Natural killer cell (primary cell): Measurements from ENCODE around the gene RCOR2. TPM values are rescaled to one million over a fixed set of nuclear protein-coding genes. Genes with fewer than 3 reads are reported as not detected.

Experiments
- ATAC-seq, 3 donors: fragments of 150-1000 bp in 2 of 3; fragments of 200-7000 bp in 1 of 3; cut with Tn5 transposase; 1 replicate in 1 of 3; 2 replicates in 2 of 3; pipeline ENCODE4 v1.10.0; 2021; ENCODE audit warnings: mild to moderate bottlenecking in 2 of 3, moderate library complexity in 2 of 3
- DNase-seq, 2 donors: peaks; one replicate each; pipeline versions ENCODE4 v3.0.0 to v3.0.0-alpha.2; 2013 to 2021; ENCODE audit warnings: mixed read lengths in 1 of 2
- H3K27ac ChIP-seq: one replicate; pipeline ENCODE4 v1.5.1; 2013; ENCODE audit warnings: mild to moderate bottlenecking, low read length
- H3K27me3 ChIP-seq: one replicate; pipeline ENCODE4 v1.6.1; 2013; ENCODE audit warnings: low read length; ENCODE audit not compliant: control insufficient read depth, insufficient read depth
- H3K36me3 ChIP-seq: one replicate; pipeline ENCODE4 v1.6.1; 2013; ENCODE audit warnings: low read length; ENCODE audit not compliant: control insufficient read depth, insufficient read depth
- H3K4me1 ChIP-seq: one replicate; pipeline ENCODE4 v1.6.1; 2013; ENCODE audit warnings: low read length; ENCODE audit not compliant: control insufficient read depth, insufficient read depth
- H3K4me3 ChIP-seq: one replicate; pipeline ENCODE4 v1.5.1; 2013; ENCODE audit warnings: low read length
- H3K9me3 ChIP-seq: one replicate; pipeline ENCODE4 v1.6.1; 2013; ENCODE audit warnings: low read length; ENCODE audit not compliant: control insufficient read depth, insufficient read depth
- H3K27ac Mint-ChIP-seq, 2 donors: one replicate each; pipeline ENCODE4 v1.8.0; 2022; ENCODE audit warnings: mild to moderate bottlenecking in 2 of 2, mixed read lengths in 2 of 2, moderate library complexity in 1 of 2
- H3K27me3 Mint-ChIP-seq, 2 donors: one replicate each; pipeline ENCODE4 v1.8.0; 2022; ENCODE audit warnings: low read depth in 2 of 2, mixed read lengths in 2 of 2
- H3K36me3 Mint-ChIP-seq: one replicate; pipeline ENCODE4 v1.8.0; 2022; ENCODE audit warnings: mixed read lengths
- H3K4me1 Mint-ChIP-seq, 2 donors: one replicate each; pipeline ENCODE4 v1.8.0; 2022; ENCODE audit warnings: mixed read lengths in 2 of 2
- H3K4me3 Mint-ChIP-seq: one replicate; pipeline ENCODE4 v1.8.0; 2022; ENCODE audit warnings: mild to moderate bottlenecking, moderate library complexity, mixed read lengths
- H3K9me3 Mint-ChIP-seq, 2 donors: one replicate each; pipeline ENCODE4 v1.8.0; 2022; ENCODE audit warnings: mixed read lengths in 2 of 2
- CTCF ChIP-seq: fragments of 200-600 bp; IDR thresholded peaks from one replicate; pipeline ENCODE4 v1.8.0; 2022; ENCODE audit warnings: antibody characterized with exemption
- WGBS: methylation state at CpG from one replicate; pipeline ENCODE4 v1.1.7; 2013; ENCODE audit warnings: missing lambda C conversion rate; ENCODE audit not compliant: insufficient coverage; 5-methylcytosine and 5-hydroxymethylcytosine counted together
- intact Hi-C: fragments of 100-400 bp; cut with micrococcal nuclease; formaldehyde crosslinking; loops from one replicate; pipeline ENCODE4 v1.14.2; 2022
- total RNA-seq, 4 donors: library from RNA; stranded (reverse); fragments of 120-200 nt in 1 of 4; gene quantifications; one replicate each; pipeline versions ENCODE4 v1.2.3 to v1.2.4, GENCODE V29; 2013 to 2022

RCOR2 gene
- total RNA-seq, 3 donors from 2014 or later (not counting 1 experiment from before 2014, with no cell fraction given): not detected

GRCh38 chr11:63931876-63932275 lies 14.9 kb upstream of the RCOR2 start:
- no peak overlapping the region for H3K27ac Mint-ChIP-seq

GRCh38 chr11:63931045-63931444 lies 14.1 kb upstream of the RCOR2 start:
- Mint-ChIP-seq H3K4me1 (no peaks in the 10 kb centered on the region), H3K4me3 (no peak overlapping the region), H3K9me3 (no peaks in the 10 kb centered on the region), H3K36me3 (no peaks in the 10 kb centered on the region), H3K27me3 (peaks cover 0 to 3% of the 10 kb centered on the region in 2 donors), H3K27ac (no peak overlapping the region)
- ATAC-seq: no peak
- Histone ChIP-seq H3K27me3 (no peaks in the 10 kb centered on the region), H3K27ac (no peak overlapping the region), H3K9me3 (no peaks in the 10 kb centered on the region), H3K4me3 (no peak overlapping the region), H3K36me3 (no peaks in the 10 kb centered on the region), H3K4me1 (no peaks in the 10 kb centered on the region)
- intact Hi-C loops: no loop called here
- no peak for DNase-seq
- TF ChIP-seq CTCF: no peak
- WGBS: 90% methylated on average over 6 of the region's 6 CpGs

More at GRCh38 chr11:63931876-63932275, 14.9 kb upstream of the RCOR2 start:
- ATAC-seq: no peak
- H3K9me3 ChIP-seq: no peaks in the 10 kb centered on the region
- intact Hi-C loops: no loop called here
- H3K27ac ChIP-seq: no peak overlapping the region
- no peaks in the 10 kb centered on the region for H3K36me3 ChIP-seq
- Mint-ChIP-seq H3K27me3 (peaks cover 0 to 3% of the 10 kb centered on the region in 2 donors), H3K4me3 (no peak overlapping the region), H3K9me3 (no peaks in the 10 kb centered on the region), H3K36me3 (no peaks in the 10 kb centered on the region), H3K4me1 (no peaks in the 10 kb centered on the region)
- H3K4me1 ChIP-seq: no peaks in the 10 kb centered on the region
- no peak for DNase-seq
- TF ChIP-seq CTCF: no peak
- 87% methylated on average over 12 of the region's 12 CpGs for WGBS
- no peak overlapping the region for H3K4me3 ChIP-seq
- no peaks in the 10 kb centered on the region for H3K27me3 ChIP-seq

GRCh38 chr11:63929616-63930015 lies 12.7 kb upstream of the RCOR2 start:
- no peaks in the 10 kb centered on the region for H3K36me3 Mint-ChIP-seq
- 90% methylated on average over 5 of the region's 5 CpGs for WGBS
- no peak overlapping the region for H3K27ac Mint-ChIP-seq
- no peak overlapping the region for H3K4me3 ChIP-seq
- no peaks in the 10 kb centered on the region for H3K36me3 ChIP-seq
- H3K27ac ChIP-seq: no peak overlapping the region
- no peak for TF ChIP-seq CTCF
- ATAC-seq (no peak), DNase-seq (no peak)
- intact Hi-C loops: no loop called here
- H3K27me3 Mint-ChIP-seq: peaks cover 0 to 3% of the 10 kb centered on the region in 2 donors
- H3K4me1 ChIP-seq: no peaks in the 10 kb centered on the region
- H3K9me3 ChIP-seq: no peaks in the 10 kb centered on the region
- no peak overlapping the region for H3K4me3 Mint-ChIP-seq
- H3K9me3 Mint-ChIP-seq: no peaks in the 10 kb centered on the region
- no peaks in the 10 kb centered on the region for H3K27me3 ChIP-seq
- H3K4me1 Mint-ChIP-seq: no peaks in the 10 kb centered on the region

DNA sequence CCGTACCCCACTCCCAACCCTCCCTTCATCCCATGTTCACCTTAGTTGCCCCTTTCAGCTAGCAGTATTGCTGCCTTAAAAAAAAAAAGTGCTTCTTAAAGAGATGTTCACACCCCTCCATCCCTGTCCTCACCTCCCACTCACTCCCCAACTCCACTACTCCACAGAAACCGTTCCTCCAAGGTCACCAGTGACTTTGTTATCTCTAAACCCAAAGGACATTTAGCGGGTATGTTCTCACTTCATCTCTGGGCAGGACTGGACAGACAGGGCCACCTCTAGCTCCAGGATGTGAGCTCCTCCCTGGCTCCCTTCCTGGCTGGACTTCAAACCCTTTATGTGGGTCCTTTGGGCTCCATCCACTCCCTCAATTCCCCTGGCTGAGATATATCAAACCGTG lies 6.4 kb upstream of the RCOR2 start:
- no peak overlapping the region for H3K4me3 ChIP-seq
- no peak for TF ChIP-seq CTCF
- Mint-ChIP-seq H3K4me1 (peaks cover 0 to 12% of the 10 kb centered on the region in 2 donors), H3K4me3 (no peak overlapping the region), H3K36me3 (no peaks in the 10 kb centered on the region), H3K27me3 (peaks cover 0 to 2% of the 10 kb centered on the region in 2 donors), H3K9me3 (no peaks in the 10 kb centered on the region), H3K27ac (no peak overlapping the region)
- H3K27me3 ChIP-seq: no peaks in the 10 kb centered on the region
- 77% methylated on average over 4 of the region's 4 CpGs for WGBS
- intact Hi-C loops: no loop called here
- peaks cover 14% of the 10 kb centered on the region for H3K4me1 ChIP-seq
- H3K9me3 ChIP-seq: no peaks in the 10 kb centered on the region
- no peak overlapping the region for H3K27ac ChIP-seq
- no peak for DNase-seq
- ATAC-seq: no peak
- no peaks in the 10 kb centered on the region for H3K36me3 ChIP-seq
